HepG2 (cell line): ENCODE results near the gene HEXD. TPM values are rescaled to one million over a fixed set of nuclear protein-coding genes. Genes with fewer than 3 reads are reported as not detected.

ENCODE experiments used
- BRD4 ChIP-seq: sonication (generic); formaldehyde crosslinking; IDR thresholded peaks from 2 replicates; pipeline ENCODE4 v1.4.0; 2020; ENCODE audit warnings: missing genetic modification reagents
- DNMT1 ChIP-seq: sonication (generic); formaldehyde crosslinking; IDR thresholded peaks from 2 replicates; pipeline ENCODE4 v1.5.1; 2020; ENCODE audit warnings: mild to moderate bottlenecking, missing genetic modification reagents
- FOXP1 ChIP-seq, 2 experiments: fragments of 450-650 bp in 1 of 2; IDR thresholded peaks; 2 replicates each; pipeline ENCODE4 v1.6.1; 2017 to 2018; ENCODE audit warnings: antibody characterized with exemption in 1 of 2
- HNRNPK ChIP-seq: fragments of 200-400 bp; formaldehyde crosslinking; IDR thresholded peaks from 2 replicates; pipeline ENCODE4 v1.6.1; 2018; ENCODE audit warnings: low read length, low read depth, moderate library complexity, mild to moderate bottlenecking; ENCODE audit not compliant: poor library complexity, severe bottlenecking
- JUN ChIP-seq: sonication (generic); formaldehyde crosslinking; IDR thresholded peaks from 2 replicates; pipeline ENCODE4 v1.4.0; 2020; ENCODE audit warnings: mild to moderate bottlenecking, missing genetic modification reagents
- KDM6A ChIP-seq: IDR thresholded peaks from 2 replicates; pipeline ENCODE4 v1.6.1; 2016; ENCODE audit warnings: low read depth
- MIER2 ChIP-seq: IDR thresholded peaks from 2 replicates; pipeline ENCODE4 v1.6.1; 2016; ENCODE audit warnings: missing biosample characterization, missing genetic modification reagents
- RFX3 ChIP-seq: IDR thresholded peaks from 2 replicates; pipeline ENCODE4 v1.6.1; 2016; ENCODE audit warnings: missing biosample characterization, missing genetic modification reagents
- RORA ChIP-seq: sonication (generic); formaldehyde crosslinking; IDR thresholded peaks from 2 replicates; pipeline ENCODE4 v1.5.0; 2020; ENCODE audit warnings: mild to moderate bottlenecking, missing genetic modification reagents, moderate library complexity
- U2AF2 ChIP-seq: fragments of 200-400 bp; formaldehyde crosslinking; IDR thresholded peaks from 2 replicates; pipeline ENCODE4 v1.6.1; 2017; ENCODE audit warnings: low read depth, mild to moderate bottlenecking, low read length
- ZKSCAN1 ChIP-seq: fragments of 150-350 bp; IDR thresholded peaks from 2 replicates; pipeline ENCODE4 v1.6.1; 2014; ENCODE audit warnings: low read length
- ZNF225 ChIP-seq: sonication (generic); formaldehyde crosslinking; IDR thresholded peaks from 2 replicates; pipeline ENCODE4 v1.4.0; 2020; ENCODE audit warnings: mild to moderate bottlenecking, missing genetic modification reagents
- ZNF331 ChIP-seq: sonication (generic); formaldehyde crosslinking; IDR thresholded peaks from 2 replicates; pipeline ENCODE4 v1.4.0; 2020; ENCODE audit warnings: missing genetic modification reagents
- ZNF432 ChIP-seq: sonication (generic); formaldehyde crosslinking; IDR thresholded peaks from 2 replicates; pipeline ENCODE4 v1.5.0; 2020; ENCODE audit warnings: missing genetic modification reagents, mild to moderate bottlenecking, borderline replicate concordance
- ZNF44 ChIP-seq: sonication (generic); formaldehyde crosslinking; IDR thresholded peaks from 2 replicates; pipeline ENCODE4 v1.5.1; 2020; ENCODE audit warnings: mild to moderate bottlenecking, missing genetic modification reagents
- ZNF550 ChIP-seq: sonication (generic); formaldehyde crosslinking; IDR thresholded peaks from 2 replicates; pipeline ENCODE4 v1.4.0; 2020; ENCODE audit warnings: mild to moderate bottlenecking, missing genetic modification reagents, borderline replicate concordance
- ZNF75D ChIP-seq: sonication (generic); formaldehyde crosslinking; IDR thresholded peaks from 2 replicates; pipeline ENCODE4 v1.8.1; 2023; ENCODE audit warnings: missing genetic modification reagents, mild to moderate bottlenecking, borderline replicate concordance
- ZNF782 ChIP-seq: sonication (generic); formaldehyde crosslinking; IDR thresholded peaks from 2 replicates; pipeline ENCODE4 v1.4.0; 2020; ENCODE audit warnings: missing genetic modification reagents, mild to moderate bottlenecking, borderline replicate concordance
- polyA plus RNA-seq, 8 experiments: library from polyadenylated mRNA; depleted of rRNA in 3 of 8; stranded (reverse) in 7 of 8; unstranded in 1 of 8; fragments of >200 nt; fragmentation: Illumina TruSeq in 4 of 8; extraction: Trizol in 4 of 8; gene quantifications; 2 replicates each; pipeline versions ENCODE4 v1.2.1 to v1.2.3, GENCODE V29; 2011 to 2016; ENCODE audit warnings: low read depth in 4 of 8, missing spikeins in 1 of 8, mixed read lengths in 1 of 8; ENCODE audit not compliant: insufficient read depth in 1 of 8
- total RNA-seq, 5 experiments: library from RNA; depleted of rRNA; stranded (reverse); fragments of >200 nt; fragmentation: Illumina TruSeq; extraction: Trizol; gene quantifications; 2 replicates each; pipeline ENCODE4 v1.2.3, GENCODE V29; 2016; ENCODE audit warnings: low read depth in 1 of 5
- TF ChIP-seq, protein P1 (sequence below): sonication (generic); formaldehyde crosslinking; conservative IDR thresholded peaks from 2 replicates; pipeline ENCODE4 v1.5.0; 2020; ENCODE audit warnings: missing genetic modification reagents
- TF ChIP-seq, protein P2 (sequence below): sonication (generic); formaldehyde crosslinking; IDR thresholded peaks from 2 replicates; pipeline ENCODE4 v1.5.0; 2020; ENCODE audit warnings: missing genetic modification reagents
- TF ChIP-seq, protein P3 (sequence below): sonication (generic); formaldehyde crosslinking; IDR thresholded peaks from 2 replicates; pipeline ENCODE4 v1.4.0; 2020; ENCODE audit warnings: missing genetic modification reagents
- TF ChIP-seq, protein P4 (sequence below): sonication (generic); formaldehyde crosslinking; IDR thresholded peaks from 2 replicates; pipeline ENCODE4 v1.8.1; 2022; ENCODE audit warnings: low read depth, mild to moderate bottlenecking, missing genetic modification reagents
- TF ChIP-seq, protein P5 (sequence below): sonication (generic); formaldehyde crosslinking; IDR thresholded peaks from 2 replicates; pipeline ENCODE4 v1.5.1; 2020; ENCODE audit warnings: mild to moderate bottlenecking, moderate library complexity, missing genetic modification reagents

HEXD gene
- total and polyA plus RNA-seq, 2 of the 13 experiments (the other 11 are each of a cell fraction or from before 2014, with no cell fraction given), result 22.3 to 41.8 TPM

DNA sequence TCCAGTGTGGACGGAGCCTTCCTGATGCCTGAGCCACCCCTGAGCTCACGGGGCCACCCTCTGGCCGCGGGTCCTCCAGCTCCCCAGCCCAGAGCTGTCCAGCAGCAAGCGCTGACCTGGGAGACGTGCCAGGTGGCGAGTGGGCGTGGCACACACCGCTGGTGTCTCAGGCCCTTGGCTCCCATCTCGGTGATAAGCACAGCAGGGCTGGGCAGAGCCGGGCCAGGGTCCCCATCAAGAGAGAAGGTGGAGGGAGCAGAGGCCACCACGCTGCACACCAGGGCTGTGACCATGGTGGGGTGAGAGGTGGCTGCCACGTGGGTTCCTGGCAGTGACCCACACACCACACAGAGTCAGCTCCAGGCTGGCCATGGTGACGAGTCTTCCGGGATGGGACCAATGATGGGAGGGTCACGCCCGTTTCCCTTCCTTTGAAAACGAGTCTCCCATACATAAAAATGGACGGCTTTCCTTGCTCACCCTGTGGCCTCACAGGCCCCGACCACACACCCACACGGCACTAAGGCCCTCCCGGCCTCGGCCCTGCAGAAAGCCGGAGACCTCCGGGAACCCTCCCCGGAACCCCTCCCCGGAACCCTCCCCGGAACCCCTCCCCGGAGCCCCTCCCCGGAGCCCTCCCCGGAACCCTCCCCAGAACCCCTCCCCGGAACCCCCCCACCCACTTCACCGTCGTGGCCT lies 29.8 kb upstream of the HEXD start (continued):
- TF ChIP-seq ZKSCAN1 (no peak), JUN (CRISPR knock-in tag) (no peak), U2AF2 (no peak), ZNF432 (CRISPR knock-in tag) (no peak), BRD4 (CRISPR knock-in tag) (no peak), ZNF331 (peak; percentile 78), ZNF75D (CRISPR knock-in tag) (no peak), ZNF225 (CRISPR knock-in tag) (peak; percentile 65; the same call in 1 of the 2 replicates), ZNF44 (CRISPR knock-in tag) (no peak), ZNF782 (CRISPR knock-in tag) (no peak), HNRNPK (peak; percentile 6), RORA (CRISPR knock-in tag) (no peak), KDM6A (no peak), FOXP1 (IDR thresholded peaks at IDR 0.05) (no peak), FOXP1 (CRISPR knock-in tag; IDR thresholded peaks at IDR 0.05) (no peak), MIER2 (CRISPR knock-in tag) (peak; percentile 97), RFX3 (CRISPR knock-in tag) (no peak), DNMT1 (no peak), ZNF550 (CRISPR knock-in tag) (no peak)
- TF ChIP-seq, protein P1, sequence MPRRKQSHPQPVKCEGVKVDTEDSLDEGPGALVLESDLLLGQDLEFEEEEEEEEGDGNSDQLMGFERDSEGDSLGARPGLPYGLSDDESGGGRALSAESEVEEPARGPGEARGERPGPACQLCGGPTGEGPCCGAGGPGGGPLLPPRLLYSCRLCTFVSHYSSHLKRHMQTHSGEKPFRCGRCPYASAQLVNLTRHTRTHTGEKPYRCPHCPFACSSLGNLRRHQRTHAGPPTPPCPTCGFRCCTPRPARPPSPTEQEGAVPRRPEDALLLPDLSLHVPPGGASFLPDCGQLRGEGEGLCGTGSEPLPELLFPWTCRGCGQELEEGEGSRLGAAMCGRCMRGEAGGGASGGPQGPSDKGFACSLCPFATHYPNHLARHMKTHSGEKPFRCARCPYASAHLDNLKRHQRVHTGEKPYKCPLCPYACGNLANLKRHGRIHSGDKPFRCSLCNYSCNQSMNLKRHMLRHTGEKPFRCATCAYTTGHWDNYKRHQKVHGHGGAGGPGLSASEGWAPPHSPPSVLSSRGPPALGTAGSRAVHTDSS (CRISPR knock-in tag), result no peak
- TF ChIP-seq, protein P2, sequence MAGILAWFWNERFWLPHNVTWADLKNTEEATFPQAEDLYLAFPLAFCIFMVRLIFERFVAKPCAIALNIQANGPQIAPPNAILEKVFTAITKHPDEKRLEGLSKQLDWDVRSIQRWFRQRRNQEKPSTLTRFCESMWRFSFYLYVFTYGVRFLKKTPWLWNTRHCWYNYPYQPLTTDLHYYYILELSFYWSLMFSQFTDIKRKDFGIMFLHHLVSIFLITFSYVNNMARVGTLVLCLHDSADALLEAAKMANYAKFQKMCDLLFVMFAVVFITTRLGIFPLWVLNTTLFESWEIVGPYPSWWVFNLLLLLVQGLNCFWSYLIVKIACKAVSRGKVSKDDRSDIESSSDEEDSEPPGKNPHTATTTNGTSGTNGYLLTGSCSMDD (CRISPR knock-in tag), result peak; percentile 61; the same call in 1 of the 2 replicates
- TF ChIP-seq, protein P3, sequence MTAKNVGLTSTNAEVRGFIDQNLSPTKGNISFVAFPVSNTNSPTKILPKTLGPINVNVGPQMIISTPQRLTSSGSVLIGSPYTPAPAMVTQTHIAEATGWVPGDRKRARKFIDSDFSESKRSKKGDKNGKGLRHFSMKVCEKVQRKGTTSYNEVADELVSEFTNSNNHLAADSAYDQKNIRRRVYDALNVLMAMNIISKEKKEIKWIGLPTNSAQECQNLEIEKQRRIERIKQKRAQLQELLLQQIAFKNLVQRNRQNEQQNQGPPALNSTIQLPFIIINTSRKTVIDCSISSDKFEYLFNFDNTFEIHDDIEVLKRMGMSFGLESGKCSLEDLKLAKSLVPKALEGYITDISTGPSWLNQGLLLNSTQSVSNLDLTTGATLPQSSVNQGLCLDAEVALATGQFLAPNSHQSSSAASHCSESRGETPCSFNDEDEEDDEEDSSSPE (CRISPR knock-in tag), result no peak
- TF ChIP-seq, protein P4, sequence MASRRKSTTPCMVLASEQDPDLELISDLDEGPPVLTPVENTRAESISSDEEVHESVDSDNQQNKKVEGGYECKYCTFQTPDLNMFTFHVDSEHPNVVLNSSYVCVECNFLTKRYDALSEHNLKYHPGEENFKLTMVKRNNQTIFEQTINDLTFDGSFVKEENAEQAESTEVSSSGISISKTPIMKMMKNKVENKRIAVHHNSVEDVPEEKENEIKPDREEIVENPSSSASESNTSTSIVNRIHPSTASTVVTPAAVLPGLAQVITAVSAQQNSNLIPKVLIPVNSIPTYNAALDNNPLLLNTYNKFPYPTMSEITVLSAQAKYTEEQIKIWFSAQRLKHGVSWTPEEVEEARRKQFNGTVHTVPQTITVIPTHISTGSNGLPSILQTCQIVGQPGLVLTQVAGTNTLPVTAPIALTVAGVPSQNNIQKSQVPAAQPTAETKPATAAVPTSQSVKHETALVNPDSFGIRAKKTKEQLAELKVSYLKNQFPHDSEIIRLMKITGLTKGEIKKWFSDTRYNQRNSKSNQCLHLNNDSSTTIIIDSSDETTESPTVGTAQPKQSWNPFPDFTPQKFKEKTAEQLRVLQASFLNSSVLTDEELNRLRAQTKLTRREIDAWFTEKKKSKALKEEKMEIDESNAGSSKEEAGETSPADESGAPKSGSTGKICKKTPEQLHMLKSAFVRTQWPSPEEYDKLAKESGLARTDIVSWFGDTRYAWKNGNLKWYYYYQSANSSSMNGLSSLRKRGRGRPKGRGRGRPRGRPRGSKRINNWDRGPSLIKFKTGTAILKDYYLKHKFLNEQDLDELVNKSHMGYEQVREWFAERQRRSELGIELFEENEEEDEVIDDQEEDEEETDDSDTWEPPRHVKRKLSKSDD, result peak; percentile 21; the same call in 1 of the 2 replicates
- TF ChIP-seq, protein P5, sequence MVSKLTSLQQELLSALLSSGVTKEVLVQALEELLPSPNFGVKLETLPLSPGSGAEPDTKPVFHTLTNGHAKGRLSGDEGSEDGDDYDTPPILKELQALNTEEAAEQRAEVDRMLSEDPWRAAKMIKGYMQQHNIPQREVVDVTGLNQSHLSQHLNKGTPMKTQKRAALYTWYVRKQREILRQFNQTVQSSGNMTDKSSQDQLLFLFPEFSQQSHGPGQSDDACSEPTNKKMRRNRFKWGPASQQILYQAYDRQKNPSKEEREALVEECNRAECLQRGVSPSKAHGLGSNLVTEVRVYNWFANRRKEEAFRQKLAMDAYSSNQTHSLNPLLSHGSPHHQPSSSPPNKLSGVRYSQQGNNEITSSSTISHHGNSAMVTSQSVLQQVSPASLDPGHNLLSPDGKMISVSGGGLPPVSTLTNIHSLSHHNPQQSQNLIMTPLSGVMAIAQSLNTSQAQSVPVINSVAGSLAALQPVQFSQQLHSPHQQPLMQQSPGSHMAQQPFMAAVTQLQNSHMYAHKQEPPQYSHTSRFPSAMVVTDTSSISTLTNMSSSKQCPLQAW (CRISPR knock-in tag), result peak; percentile 47; the same call in 1 of the 2 replicates
